Endometrium (tissue), 2 donors: ENCODE measurements around the gene BMPR1B.

ENCODE experiments used
- FAIRE-seq: peaks from 2 replicates; lab custom pipeline; 2012; peaks lifted over from hg19 to GRCh38; lab: Jason Lieb, UNC
- donor health status: control.
- donor health status: control.

The BMPR1B gene

GRCh38 chr4:94960708-94961107 lies 203.0 kb downstream of the BMPR1B start:
- FAIRE-seq = no peak

DNA sequence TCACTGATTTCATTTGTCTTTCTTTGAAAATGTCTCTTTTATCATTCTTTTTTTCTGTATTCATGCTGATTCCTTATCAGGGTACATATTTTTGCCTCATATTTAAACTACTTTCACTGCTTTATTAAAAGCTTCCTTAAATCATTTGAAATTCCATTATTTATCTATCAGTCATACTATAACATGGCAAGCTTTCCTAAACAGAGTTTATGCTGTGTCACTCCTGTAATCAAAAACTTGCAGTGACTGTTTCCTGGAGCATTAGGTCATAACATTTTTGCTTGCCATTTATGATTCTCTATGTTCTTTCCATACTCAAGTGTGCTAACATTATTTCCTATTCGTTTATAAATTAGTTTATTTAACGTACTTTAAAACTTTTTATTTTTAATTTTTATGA lies 203.7 kb downstream of the BMPR1B start:
- no peak for FAIRE-seq

GRCh38 chr4:94962484-94962883 lies 204.7 kb downstream of the BMPR1B start:
- FAIRE-seq = no peak

DNA sequence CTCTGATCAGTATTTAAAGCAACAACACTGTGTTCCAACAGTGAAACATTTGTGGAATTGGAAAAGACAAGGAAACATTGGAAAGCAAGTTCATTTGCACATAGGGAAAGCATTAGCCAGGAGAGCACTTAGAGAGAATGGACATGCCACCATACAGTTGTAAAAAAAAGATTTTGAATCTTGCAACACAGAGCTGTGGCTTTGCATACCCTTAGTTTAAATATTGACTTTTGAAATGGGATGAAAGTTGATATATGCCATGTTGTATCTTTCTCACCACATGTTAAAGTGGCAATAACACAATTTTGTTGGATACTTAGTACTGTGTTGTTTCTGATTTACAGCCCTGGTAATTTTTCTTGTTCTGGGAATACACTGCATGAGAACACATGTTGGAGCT lies 208.1 kb downstream of the BMPR1B start:
- FAIRE-seq = no peak

DNA sequence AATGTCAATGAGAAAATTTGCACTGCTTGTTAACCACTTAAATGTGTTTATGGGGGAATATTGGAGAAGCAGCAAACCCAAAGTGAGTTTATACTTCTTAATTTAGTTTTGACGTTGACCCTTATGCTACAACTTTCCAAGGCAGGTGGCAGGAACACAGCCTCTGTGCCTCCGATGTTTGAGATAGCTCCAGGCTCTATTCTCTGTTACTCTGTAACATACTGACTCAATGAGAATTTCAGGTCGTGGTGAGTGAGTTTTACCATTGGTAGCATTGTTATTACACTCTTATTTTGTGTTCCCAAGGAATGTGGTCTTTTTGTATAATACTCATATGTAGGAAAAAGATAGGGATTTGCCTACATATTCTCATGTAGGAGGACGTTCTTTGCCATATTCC lies 210.7 kb downstream of the BMPR1B start:
- no peak for FAIRE-seq

DNA sequence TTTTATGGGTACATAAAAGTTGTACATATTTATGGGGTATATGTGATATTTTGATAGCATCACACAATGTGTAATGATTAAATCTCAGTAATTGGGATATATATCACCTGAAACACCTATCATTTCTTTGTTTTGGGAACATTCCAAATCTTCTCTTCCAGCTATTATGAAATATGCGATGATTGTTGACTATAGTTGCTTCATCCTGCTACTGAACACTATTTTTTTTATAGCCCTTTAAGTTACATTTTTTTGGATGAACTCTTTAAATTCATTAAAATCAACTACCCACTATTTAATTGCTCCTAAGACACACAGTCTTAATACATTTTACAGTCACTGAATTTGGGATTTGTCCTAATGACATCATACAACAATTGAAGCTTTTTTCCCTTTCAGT lies 212.9 kb downstream of the BMPR1B start:
- FAIRE-seq = no peak

- FAIRE-seq = no peak
These were observed 217.0 kb downstream of the BMPR1B start for GRCh38 chr4:94974773-94975172.

DNA sequence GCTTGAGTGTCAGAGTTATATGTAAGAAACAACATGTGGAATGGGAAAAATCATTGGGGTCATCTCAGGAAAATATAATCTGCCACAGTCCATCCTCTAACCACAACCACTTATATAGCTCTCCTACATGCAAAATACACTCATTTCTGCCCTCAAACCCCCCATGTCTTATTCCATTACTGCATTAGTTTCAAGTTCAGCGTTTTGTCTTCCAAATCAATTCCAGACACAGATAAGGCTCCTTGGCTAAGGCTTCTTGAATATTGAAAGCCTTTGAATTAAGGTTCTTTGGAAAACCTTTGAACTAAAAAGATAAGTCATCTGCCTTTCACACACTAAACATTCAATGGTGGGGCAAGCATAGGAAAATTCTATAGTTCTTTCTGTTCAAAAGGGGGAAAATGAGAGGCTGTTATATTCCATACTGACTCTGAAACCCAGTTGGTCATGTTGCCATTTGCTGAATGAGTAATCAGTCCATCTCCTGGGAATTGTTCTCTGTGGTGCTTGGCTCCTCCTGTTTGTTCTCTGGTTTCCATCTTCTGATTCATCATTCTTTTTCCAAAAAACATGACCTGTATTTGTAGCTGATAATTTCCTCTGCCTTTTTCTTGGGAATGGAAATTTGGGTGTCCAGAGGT lies 218.7 kb downstream of the BMPR1B start:
- no peak for FAIRE-seq

GRCh38 chr4:94978904-94979303 lies 221.1 kb downstream of the BMPR1B start:
- no peak for FAIRE-seq

DNA sequence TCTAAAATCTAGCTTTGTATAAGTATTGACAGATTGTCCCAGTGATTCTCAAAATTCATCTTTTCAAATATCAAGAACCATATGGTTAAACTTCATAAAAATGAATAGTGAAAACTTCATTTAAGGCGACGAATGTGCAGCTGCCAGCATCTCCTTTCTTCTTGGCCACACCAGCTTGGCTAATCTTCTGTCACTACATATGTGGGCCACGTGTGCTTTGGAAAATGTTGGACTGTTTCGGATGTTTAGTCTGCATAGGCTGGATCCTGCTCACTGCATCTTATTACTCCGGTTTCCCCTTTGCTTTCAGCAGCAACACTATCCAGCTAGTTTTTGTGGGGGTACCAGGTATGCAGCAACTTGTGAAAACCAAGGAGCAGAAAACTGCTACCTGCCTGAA lies 221.9 kb downstream of the BMPR1B start:
- no peak for FAIRE-seq

DNA sequence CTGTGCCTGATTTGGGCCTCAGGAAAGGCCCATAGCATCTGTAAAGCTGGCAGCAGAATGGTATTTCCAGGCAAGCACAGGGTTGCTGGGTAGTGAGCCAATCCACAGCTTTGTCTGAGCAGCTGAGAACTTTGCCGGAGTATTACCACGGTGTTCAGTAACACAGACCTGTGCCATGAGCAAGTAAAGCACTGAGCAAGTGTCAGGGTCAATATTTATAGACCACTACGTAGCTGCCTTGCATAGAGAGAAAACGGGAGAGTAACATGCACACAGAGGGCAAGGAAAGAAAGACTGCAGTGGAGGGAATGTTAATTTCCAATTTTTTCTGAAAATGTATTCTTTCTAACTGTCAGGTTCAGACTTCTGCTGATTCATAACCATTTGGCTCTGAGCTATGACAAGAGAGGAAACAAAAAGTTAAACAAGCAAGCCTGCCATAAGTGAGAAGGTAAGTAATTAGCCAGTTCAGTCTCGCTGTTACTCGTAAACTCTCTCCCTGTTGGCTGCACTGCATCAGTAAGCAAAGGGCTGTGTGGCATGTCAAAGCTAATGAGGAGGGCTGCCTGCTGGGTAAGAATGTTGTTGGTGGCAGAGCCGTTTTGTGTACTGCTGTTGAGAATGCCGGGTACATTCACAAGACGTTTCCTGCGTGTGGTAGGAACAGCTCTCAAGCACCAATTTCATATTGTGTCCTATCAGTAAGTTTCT lies 238.1 kb downstream of the BMPR1B start:
- no peak for FAIRE-seq

DNA sequence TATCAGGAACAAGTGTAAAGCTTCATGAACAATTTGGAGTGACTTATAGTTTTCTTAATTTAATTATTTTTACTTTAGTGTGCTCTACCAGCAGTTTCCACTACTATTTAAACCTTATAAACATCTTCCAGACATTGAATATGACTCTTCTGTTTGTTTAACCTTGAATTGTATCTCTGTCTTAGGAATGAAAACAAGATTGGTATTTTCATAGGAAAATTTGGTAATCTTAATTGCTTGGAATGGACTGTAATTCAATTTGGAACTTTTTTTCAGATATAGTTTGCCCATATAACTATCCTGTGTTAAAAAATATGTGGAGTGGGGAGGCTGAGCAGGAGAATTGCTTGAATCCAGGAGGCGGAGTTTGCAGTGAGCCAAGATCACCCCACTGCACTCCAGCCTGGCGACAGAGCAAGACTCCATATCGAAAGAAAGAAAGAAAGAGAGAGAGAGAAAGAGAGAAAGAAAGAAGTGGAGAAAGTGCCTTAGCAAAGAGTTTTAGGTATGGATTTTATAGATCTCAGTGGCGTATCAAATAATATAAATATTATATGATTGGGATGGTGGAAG lies 242.4 kb downstream of the BMPR1B start:
- FAIRE-seq = no peak

GRCh38 chr4:95004912-95005311 lies 247.2 kb downstream of the BMPR1B start:
- FAIRE-seq = no peak

GRCh38 chr4:95007998-95008397 lies 250.2 kb downstream of the BMPR1B start:
- FAIRE-seq = no peak

DNA sequence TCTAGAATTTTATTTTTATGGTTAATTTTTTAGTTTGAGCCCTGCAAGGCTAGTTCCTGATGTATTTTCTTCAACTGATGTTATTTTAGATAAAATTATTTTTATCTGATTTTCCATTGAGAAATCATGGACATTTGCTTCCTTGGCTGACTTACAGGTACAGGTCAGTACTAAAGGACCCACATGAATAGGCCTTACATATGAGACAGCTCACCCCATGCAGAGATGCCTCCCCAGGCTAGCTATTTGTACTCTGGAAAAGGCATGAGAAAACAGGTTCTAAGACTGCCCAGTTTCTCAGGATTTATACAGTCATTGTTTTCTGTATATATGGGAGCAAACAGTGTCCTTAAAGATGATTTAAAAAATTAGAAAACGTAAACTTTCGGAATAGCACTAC lies 255.5 kb downstream of the BMPR1B start:
- FAIRE-seq = no peak

DNA sequence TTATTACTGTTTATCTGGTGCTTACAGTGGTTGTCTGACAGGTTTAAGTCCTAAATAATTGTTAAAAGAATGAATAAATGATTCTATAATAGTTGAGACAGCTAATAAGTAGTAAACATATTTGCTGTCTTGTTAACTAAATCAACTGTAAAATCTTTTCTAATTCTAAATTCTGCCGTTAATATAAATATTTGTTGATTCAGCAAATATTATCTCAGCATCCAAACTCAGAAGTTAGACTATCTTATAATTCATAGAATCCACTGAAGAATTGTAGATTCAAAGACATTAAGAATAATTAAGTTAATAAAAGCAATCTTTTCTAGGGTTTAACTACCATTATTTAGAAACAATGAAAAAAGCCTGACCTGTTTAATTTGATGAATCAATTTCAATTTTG lies 256.3 kb downstream of the BMPR1B start:
- no peak for FAIRE-seq

GRCh38 chr4:95017305-95018064 lies 259.7 kb downstream of the BMPR1B start:
- FAIRE-seq = no peak

DNA sequence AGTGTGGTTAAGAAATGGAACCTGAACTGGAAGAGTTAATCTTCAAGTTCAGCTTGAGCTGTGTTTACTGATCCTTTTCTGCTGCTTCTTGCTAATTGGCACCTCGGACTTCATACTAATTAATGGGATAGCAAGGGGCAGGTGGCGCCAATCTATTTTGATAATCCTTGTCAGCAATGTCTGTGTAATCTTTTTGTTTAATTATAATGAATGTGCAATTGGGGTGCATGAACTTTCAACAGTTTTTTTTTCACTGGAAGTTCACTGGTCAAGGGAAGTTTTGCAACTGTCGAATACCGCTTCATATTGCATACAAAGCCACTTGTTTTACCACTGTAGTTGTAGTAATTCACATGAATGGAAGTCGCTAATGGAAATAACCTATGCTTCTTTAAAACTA lies 261.0 kb downstream of the BMPR1B start:
- no peak for FAIRE-seq

- no peak for FAIRE-seq
These were observed 262.8 kb downstream of the BMPR1B start for GRCh38 chr4:95020521-95020920.

GRCh38 chr4:95021099-95021498 lies 263.3 kb downstream of the BMPR1B start:
- no peak for FAIRE-seq

DNA sequence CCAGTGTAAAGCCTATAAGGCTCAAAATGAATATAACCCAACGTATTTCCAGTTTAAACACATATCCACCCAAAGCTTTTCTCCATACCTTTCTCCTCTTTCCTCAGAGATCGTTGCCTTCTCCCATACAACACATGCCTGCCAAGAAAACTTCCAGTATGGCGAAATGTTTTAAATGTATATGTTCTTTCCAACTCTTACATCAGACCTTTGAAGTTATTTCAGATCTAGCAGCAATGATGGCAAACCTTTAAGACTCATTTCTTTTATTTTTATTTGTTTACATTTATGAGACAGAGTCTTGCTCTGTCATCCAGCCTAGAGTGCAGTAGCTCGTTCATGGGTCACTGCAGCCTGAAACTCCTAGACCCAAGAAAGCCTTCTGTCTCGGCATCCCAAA lies 265.4 kb downstream of the BMPR1B start:
- FAIRE-seq = no peak

GRCh38 chr4:95027905-95028618 lies 270.3 kb downstream of the BMPR1B start:
- FAIRE-seq = no peak
